Fibroblast of lung (primary cell): Measurements from ENCODE around the gene PRPF40B. TPM values are rescaled to one million over a fixed set of nuclear protein-coding genes. Genes with fewer than 3 reads are reported as not detected.
A peak's percentile ranks its signal among the peaks of the same experiment; 100 is the strongest.

Experiments
- DNase-seq, 2 donors: peaks; one replicate each; pipeline versions ENCODE4 v3.0.0 to v3.0.0-alpha.2; 2010; ENCODE audit warnings: low read depth in 2 of 2
- H2AFZ ChIP-seq: 2 replicates; pipeline ENCODE4 v1.5.1; 2012; ENCODE audit warnings: low read length, control low read depth, inconsistent platforms
- H3K27ac ChIP-seq: 2 replicates; pipeline ENCODE4 v1.5.1; 2011; ENCODE audit warnings: low read length, control low read depth; ENCODE audit not compliant: insufficient read depth
- H3K27me3 ChIP-seq: 2 replicates; pipeline ENCODE4 v1.5.1; 2011; ENCODE audit warnings: mild to moderate bottlenecking, low read length; ENCODE audit not compliant: control insufficient read depth, insufficient read depth
- H3K36me3 ChIP-seq: 2 replicates; pipeline ENCODE4 v1.5.1; 2011; ENCODE audit warnings: low read length; ENCODE audit not compliant: control insufficient read depth, insufficient read depth
- H3K4me1 ChIP-seq: 2 replicates; pipeline ENCODE4 v1.5.1; 2011; ENCODE audit warnings: low read length; ENCODE audit not compliant: control insufficient read depth, insufficient read depth; ENCODE audit errors: extremely low read depth
- H3K4me2 ChIP-seq: 2 replicates; pipeline ENCODE4 v1.5.1; 2011; ENCODE audit warnings: low read length, control low read depth; ENCODE audit not compliant: insufficient read depth; ENCODE audit errors: extremely low read depth
- H3K4me3 ChIP-seq, 4 experiments: fragments of 200-600 bp in 1 of 4; sonication (generic) in 1 of 4; replicated peaks in 1 of 4; 2 replicates each; pipeline ENCODE4 v1.5.1; 2011 to 2016; ENCODE audit warnings: low read length in 4 of 4, low read depth in 3 of 4, mild to moderate bottlenecking in 3 of 4, control low read depth in 2 of 4, inconsistent platforms in 1 of 4, mixed read lengths in 1 of 4; ENCODE audit not compliant: insufficient read depth in 1 of 4; ENCODE audit errors: control extremely low read depth in 1 of 4
- H3K79me2 ChIP-seq: 2 replicates; pipeline ENCODE4 v1.5.1; 2012; ENCODE audit warnings: mild to moderate bottlenecking, low read length, inconsistent platforms; ENCODE audit not compliant: control insufficient read depth, insufficient read depth
- H3K9ac ChIP-seq: 2 replicates; pipeline ENCODE4 v1.5.1; 2011; ENCODE audit warnings: mild to moderate bottlenecking, low read length, control low read depth; ENCODE audit not compliant: insufficient read depth
- H3K9me3 ChIP-seq: 2 replicates; pipeline ENCODE4 v1.5.1; 2012; ENCODE audit warnings: low read depth, low read length; ENCODE audit not compliant: control insufficient read depth, insufficient read depth
- H4K20me1 ChIP-seq: 2 replicates; pipeline ENCODE4 v1.5.1; 2011; ENCODE audit warnings: low read length; ENCODE audit not compliant: control insufficient read depth, insufficient read depth; ENCODE audit errors: extremely low read depth
- EZH2 ChIP-seq: IDR thresholded peaks from 2 replicates; pipeline ENCODE4 v1.5.1; 2012; ENCODE audit warnings: low read length, control low read depth, mild to moderate bottlenecking; ENCODE audit errors: missing control alignments
- polyA plus RNA-seq, 2 donors: library from polyadenylated mRNA; depleted of rRNA in 1 of 2; stranded (reverse) in 1 of 2; unstranded in 1 of 2; fragments of >200 nt; gene quantifications; 2 replicates each; pipeline ENCODE4 v1.2.1, GENCODE V29; 2011 to 2012; ENCODE audit warnings: missing spikeins in 1 of 2
- total RNA-seq: library from RNA; depleted of rRNA; stranded (reverse); fragments of >200 nt; gene quantifications from 2 replicates; pipeline ENCODE4 v1.2.1, GENCODE V29; 2014
- TF ChIP-seq, protein P1 (sequence below), 2 donors: IDR thresholded peaks in 1 of 2; conservative IDR thresholded peaks in 1 of 2; 1 replicate in 1 of 2; 2 replicates in 1 of 2; pipeline ENCODE4 v1.5.1; 2011 to 2012; ENCODE audit warnings: low read length in 2 of 2, control low read depth in 1 of 2, inconsistent platforms in 1 of 2, low read depth in 1 of 2, mild to moderate bottlenecking in 1 of 2

Gene PRPF40B
- total and polyA plus RNA-seq, 2 donors (not counting 1 experiment from before 2014, with no cell fraction given): 6.4 to 11.7 TPM

DNA sequence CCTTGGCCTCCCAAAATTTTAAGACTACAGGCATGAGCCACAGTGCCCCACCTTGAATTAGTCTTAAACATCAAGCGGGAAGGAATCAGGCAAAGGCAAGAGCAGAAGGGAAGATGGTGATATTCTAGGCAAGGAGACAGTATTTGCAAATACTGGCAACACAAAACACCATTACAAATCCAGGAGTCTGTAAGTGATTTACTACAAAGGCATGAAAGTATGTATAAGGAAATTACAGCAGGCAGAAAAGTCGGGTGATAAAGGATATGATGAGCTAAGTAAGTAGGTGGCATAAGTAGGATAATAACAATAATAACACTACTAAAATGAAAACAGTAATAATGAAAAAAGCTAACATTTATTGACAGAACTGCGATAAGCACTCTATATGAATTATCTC lies 55.4 kb downstream of the PRPF40B start:
- H3K36me3 ChIP-seq: no peaks in the 10 kb centered on the region
- no peak overlapping the region for H3K4me3 ChIP-seq
- H3K4me2 ChIP-seq: no peak overlapping the region
- H4K20me1 ChIP-seq: no peaks in the 10 kb centered on the region
- H3K27ac ChIP-seq: no peak overlapping the region
- TF ChIP-seq, protein P1, sequence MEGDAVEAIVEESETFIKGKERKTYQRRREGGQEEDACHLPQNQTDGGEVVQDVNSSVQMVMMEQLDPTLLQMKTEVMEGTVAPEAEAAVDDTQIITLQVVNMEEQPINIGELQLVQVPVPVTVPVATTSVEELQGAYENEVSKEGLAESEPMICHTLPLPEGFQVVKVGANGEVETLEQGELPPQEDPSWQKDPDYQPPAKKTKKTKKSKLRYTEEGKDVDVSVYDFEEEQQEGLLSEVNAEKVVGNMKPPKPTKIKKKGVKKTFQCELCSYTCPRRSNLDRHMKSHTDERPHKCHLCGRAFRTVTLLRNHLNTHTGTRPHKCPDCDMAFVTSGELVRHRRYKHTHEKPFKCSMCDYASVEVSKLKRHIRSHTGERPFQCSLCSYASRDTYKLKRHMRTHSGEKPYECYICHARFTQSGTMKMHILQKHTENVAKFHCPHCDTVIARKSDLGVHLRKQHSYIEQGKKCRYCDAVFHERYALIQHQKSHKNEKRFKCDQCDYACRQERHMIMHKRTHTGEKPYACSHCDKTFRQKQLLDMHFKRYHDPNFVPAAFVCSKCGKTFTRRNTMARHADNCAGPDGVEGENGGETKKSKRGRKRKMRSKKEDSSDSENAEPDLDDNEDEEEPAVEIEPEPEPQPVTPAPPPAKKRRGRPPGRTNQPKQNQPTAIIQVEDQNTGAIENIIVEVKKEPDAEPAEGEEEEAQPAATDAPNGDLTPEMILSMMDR (conservative IDR thresholded peaks at IDR 0.05 in 1 of 2, IDR thresholded peaks at IDR 0.05 in 1 of 2; ENCODE audit: low read depth in 1 of 2, low read length in 2 of 2): no peak
- TF ChIP-seq EZH2: no peak
- no peak overlapping the region for H3K9ac ChIP-seq
- DNase-seq: peak in 1 of 2 donors; percentile 50
- no peaks in the 10 kb centered on the region for H3K27me3 ChIP-seq
- peaks cover 2% of the 10 kb centered on the region for H3K79me2 ChIP-seq
- H3K9me3 ChIP-seq: no peaks in the 10 kb centered on the region
- H2AFZ ChIP-seq: no peak overlapping the region
- peaks cover 14% of the 10 kb centered on the region for H3K4me1 ChIP-seq

DNA sequence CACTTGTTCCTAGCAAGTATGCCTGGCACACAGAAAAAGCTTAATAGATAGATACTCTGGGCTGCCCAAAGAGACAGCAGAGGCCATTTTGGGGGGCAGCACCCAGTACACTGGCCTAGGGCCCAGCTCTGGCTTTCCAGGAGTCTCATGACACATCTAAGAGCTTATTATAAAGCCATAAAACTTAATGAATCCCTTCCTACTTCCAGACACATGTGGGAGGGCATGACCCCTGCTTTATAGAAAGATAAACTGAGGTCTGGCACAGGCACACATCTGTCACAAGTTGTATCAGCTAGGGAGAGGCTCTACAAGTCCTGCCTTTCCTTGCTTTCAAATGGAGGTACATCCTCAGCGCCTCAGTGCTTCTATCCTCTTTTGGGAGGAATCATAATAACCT lies 56.7 kb downstream of the PRPF40B start:
- no peaks in the 10 kb centered on the region for H4K20me1 ChIP-seq
- H3K4me3 ChIP-seq: no peak overlapping the region
- H3K36me3 ChIP-seq: no peaks in the 10 kb centered on the region
- H3K4me2 ChIP-seq: no peak overlapping the region
- no peaks in the 10 kb centered on the region for H3K9me3 ChIP-seq
- no peaks in the 10 kb centered on the region for H3K27me3 ChIP-seq
- DNase-seq: no peak
- no peak overlapping the region for H3K27ac ChIP-seq
- H3K4me1 ChIP-seq: peaks cover 3% of the 10 kb centered on the region
- H3K79me2 ChIP-seq: peaks cover 2% of the 10 kb centered on the region
- TF ChIP-seq EZH2: no peak
- TF ChIP-seq, protein P1 (conservative IDR thresholded peaks at IDR 0.05 in 1 of 2, IDR thresholded peaks at IDR 0.05 in 1 of 2; ENCODE audit: low read depth in 1 of 2, low read length in 2 of 2): no peak
- no peak overlapping the region for H2AFZ ChIP-seq
- H3K9ac ChIP-seq: no peak overlapping the region

DNA sequence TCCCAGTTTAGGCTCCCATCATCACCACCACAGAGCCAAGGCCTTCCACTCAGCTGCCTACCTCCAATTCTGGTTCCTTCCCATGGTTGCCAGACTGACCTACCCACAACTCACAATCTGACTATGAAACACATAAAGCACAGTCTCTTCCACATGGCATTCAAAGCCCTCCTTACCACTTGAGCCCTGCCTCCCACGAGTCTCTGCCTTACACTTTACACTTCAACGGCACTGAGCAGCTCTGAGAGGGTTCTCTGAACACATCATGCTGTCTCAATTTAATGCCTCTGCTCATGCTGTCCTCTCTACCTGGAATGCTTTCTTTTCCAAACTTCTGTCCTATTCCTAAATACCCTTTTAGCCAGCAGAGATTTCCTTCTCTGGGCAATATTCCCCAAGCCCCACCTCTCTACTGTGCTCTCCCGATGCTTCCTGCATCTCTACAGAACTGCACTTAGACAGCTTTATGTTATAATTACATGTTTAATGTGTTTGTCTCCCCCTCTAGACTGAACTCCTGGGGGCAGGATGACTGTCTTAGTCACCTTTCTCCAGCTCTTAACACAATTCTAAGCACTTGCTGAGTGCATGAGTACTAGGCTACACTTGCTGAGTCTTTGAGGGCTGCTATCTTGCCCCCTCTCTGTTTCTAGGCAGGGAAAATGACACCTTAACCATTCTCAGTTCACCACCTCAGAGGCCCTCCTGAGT lies 60.4 kb downstream of the PRPF40B start:
- H3K9me3 ChIP-seq: no peaks in the 10 kb centered on the region
- H3K79me2 ChIP-seq: peaks cover 2% of the 10 kb centered on the region
- no peak overlapping the region for H3K4me2 ChIP-seq
- H3K36me3 ChIP-seq: no peaks in the 10 kb centered on the region
- no peaks in the 10 kb centered on the region for H4K20me1 ChIP-seq
- no peak for DNase-seq
- no peak overlapping the region for H3K27ac ChIP-seq
- peaks cover 2% of the 10 kb centered on the region for H3K4me1 ChIP-seq
- no peak overlapping the region for H3K9ac ChIP-seq
- no peak overlapping the region for H3K4me3 ChIP-seq
- no peaks in the 10 kb centered on the region for H3K27me3 ChIP-seq
- H2AFZ ChIP-seq: no peak overlapping the region
- TF ChIP-seq, protein P1 (conservative IDR thresholded peaks at IDR 0.05 in 1 of 2, IDR thresholded peaks at IDR 0.05 in 1 of 2; ENCODE audit: low read depth in 1 of 2, low read length in 2 of 2): no peak
- TF ChIP-seq EZH2: no peak
